H1 (cell line): ENCODE measurements around the gene RGS17.

Experiments used
- EP300 ChIP-seq, 2 experiments: IDR thresholded peaks; 1 replicate in 1 of 2; 2 replicates in 1 of 2; pipeline ENCODE4 v1.6.1; 2011 to 2012; ENCODE audit warnings: low read depth in 2 of 2, low read length in 2 of 2, mild to moderate bottlenecking in 2 of 2, borderline replicate concordance in 1 of 2, inconsistent platforms in 1 of 2, moderate library complexity in 1 of 2
- EZH2 ChIP-seq: fragments of 200-600 bp; sonication (generic); IDR thresholded peaks from 2 replicates; pipeline ENCODE4 v1.7.1; 2012; ENCODE audit warnings: low read depth, mild to moderate bottlenecking, moderate library complexity, low read length, inconsistent platforms; ENCODE audit not compliant: severe bottlenecking
- HDAC6 ChIP-seq: IDR thresholded peaks from one replicate; pipeline ENCODE4 v1.7.1; 2012; ENCODE audit warnings: low read depth, mild to moderate bottlenecking, inconsistent platforms, low read length, moderate library complexity
- NANOG ChIP-seq: IDR thresholded peaks from 2 replicates; pipeline ENCODE4 v1.6.1; 2011; ENCODE audit warnings: low read length, low read depth, mild to moderate bottlenecking, inconsistent platforms; ENCODE audit not compliant: insufficient read depth, poor library complexity, severe bottlenecking
- PHF8 ChIP-seq: fragments of 200-600 bp; sonication (generic); conservative IDR thresholded peaks from 2 replicates; pipeline ENCODE4 v1.7.1; 2012; ENCODE audit warnings: low read depth, mild to moderate bottlenecking, inconsistent platforms, low read length, moderate library complexity
- POLR2A ChIP-seq, 2 experiments: IDR thresholded peaks; 1 replicate in 1 of 2; 2 replicates in 1 of 2; pipeline ENCODE4 v1.6.1; 2011; ENCODE audit warnings: low read depth in 2 of 2, low read length in 2 of 2, mild to moderate bottlenecking in 2 of 2; ENCODE audit errors: control extremely low read depth in 1 of 2
- POLR2AphosphoS5 ChIP-seq: IDR thresholded peaks from 2 replicates; pipeline ENCODE4 v1.6.1; 2011; ENCODE audit warnings: low read depth, low read length
- RAD21 ChIP-seq, 2 experiments: IDR thresholded peaks in 1 of 2; conservative IDR thresholded peaks in 1 of 2; 2 replicates each; pipeline ENCODE4 v1.6.1; 2011; ENCODE audit warnings: low read depth in 2 of 2, low read length in 2 of 2, improper control_type of control experiment in 1 of 2, inconsistent platforms in 1 of 2, mild to moderate bottlenecking in 1 of 2, moderate library complexity in 1 of 2
- SAP30 ChIP-seq: fragments of 300-600 bp; sonication (generic); IDR thresholded peaks from 2 replicates; pipeline ENCODE4 v1.7.1; 2012; ENCODE audit warnings: low read length, moderate library complexity, mild to moderate bottlenecking, inconsistent platforms; ENCODE audit not compliant: insufficient read depth, insufficient replicate concordance
- TCF12 ChIP-seq: IDR thresholded peaks from 2 replicates; pipeline ENCODE4 v1.6.1; 2011; ENCODE audit warnings: low read depth, mild to moderate bottlenecking, low read length
- YY1 ChIP-seq: IDR thresholded peaks from 2 replicates; pipeline ENCODE4 v1.6.1; 2011; ENCODE audit warnings: low read depth, mild to moderate bottlenecking, low read length
- TF ChIP-seq, protein P1 (sequence below), 3 experiments: IDR thresholded peaks; 1 replicate in 2 of 3; 2 replicates in 1 of 3; pipeline versions ENCODE4 v1.5.1 to v1.6.1; 2011; ENCODE audit warnings: low read length in 3 of 3, mild to moderate bottlenecking in 3 of 3, inconsistent platforms in 2 of 3, low read depth in 1 of 3, moderate library complexity in 1 of 3; ENCODE audit not compliant: insufficient read depth in 1 of 3; ENCODE audit errors: control extremely low read depth in 1 of 3

DNA sequence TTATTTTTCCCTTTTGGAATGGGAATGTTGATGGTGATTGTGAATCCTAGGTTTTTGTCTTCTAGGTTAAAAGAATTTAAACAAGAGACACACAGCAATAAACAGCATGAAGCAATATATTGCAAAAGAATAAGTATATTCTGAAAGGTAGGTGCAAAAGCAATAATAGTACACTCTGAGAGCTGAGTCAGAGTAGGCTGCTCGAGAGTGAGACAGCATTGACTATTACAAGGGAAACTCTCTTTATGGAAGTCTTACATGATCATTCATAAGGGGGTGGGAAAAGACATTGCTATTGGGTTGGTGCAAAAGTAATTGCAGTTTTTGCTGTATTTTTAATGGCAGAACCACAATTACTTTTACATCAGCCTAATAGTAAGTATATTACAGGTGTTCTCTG lies 173.3 kb downstream of the RGS17 start:
- TF ChIP-seq, protein P1, sequence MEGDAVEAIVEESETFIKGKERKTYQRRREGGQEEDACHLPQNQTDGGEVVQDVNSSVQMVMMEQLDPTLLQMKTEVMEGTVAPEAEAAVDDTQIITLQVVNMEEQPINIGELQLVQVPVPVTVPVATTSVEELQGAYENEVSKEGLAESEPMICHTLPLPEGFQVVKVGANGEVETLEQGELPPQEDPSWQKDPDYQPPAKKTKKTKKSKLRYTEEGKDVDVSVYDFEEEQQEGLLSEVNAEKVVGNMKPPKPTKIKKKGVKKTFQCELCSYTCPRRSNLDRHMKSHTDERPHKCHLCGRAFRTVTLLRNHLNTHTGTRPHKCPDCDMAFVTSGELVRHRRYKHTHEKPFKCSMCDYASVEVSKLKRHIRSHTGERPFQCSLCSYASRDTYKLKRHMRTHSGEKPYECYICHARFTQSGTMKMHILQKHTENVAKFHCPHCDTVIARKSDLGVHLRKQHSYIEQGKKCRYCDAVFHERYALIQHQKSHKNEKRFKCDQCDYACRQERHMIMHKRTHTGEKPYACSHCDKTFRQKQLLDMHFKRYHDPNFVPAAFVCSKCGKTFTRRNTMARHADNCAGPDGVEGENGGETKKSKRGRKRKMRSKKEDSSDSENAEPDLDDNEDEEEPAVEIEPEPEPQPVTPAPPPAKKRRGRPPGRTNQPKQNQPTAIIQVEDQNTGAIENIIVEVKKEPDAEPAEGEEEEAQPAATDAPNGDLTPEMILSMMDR (IDR thresholded peaks at IDR 0.05; ENCODE audit: control extremely low read depth in 1 of 3, insufficient read depth in 1 of 3, low read depth in 1 of 3, low read length in 3 of 3), result no peak
- no peak for TF ChIP-seq HDAC6
- no peak for TF ChIP-seq POLR2AphosphoS5
- TF ChIP-seq TCF12, result no peak
- no peak for TF ChIP-seq NANOG
- no peak for TF ChIP-seq EP300 (IDR thresholded peaks at IDR 0.05; ENCODE audit: borderline replicate concordance in 1 of 2, low read depth in 2 of 2, low read length in 2 of 2)
- TF ChIP-seq PHF8, result no peak
- no peak for TF ChIP-seq YY1
- TF ChIP-seq SAP30, result no peak
- no peak for TF ChIP-seq POLR2A (IDR thresholded peaks at IDR 0.05; ENCODE audit: control extremely low read depth in 1 of 2, low read depth in 2 of 2, low read length in 2 of 2)
- no peak for TF ChIP-seq EZH2
- no peak for TF ChIP-seq RAD21 (IDR thresholded peaks at IDR 0.05 in 1 of 2, conservative IDR thresholded peaks at IDR 0.05 in 1 of 2; ENCODE audit: low read depth in 2 of 2, low read length in 2 of 2)
